Stimulated activated CD4-positive, alpha-beta T cell treated with anti-CD3 and anti-CD28 coated beads, Interleukin-15, amount 100 ng/mL, for 48 hours (primary cell): Measurements from ENCODE around the gene PSMD2.

Experiments used
- DNase-seq, 2 donors: peaks; one replicate each; pipeline ENCODE4 v3.0.0-alpha.2; 2020; ENCODE audit warnings: low read depth in 2 of 2

PSMD2 gene

GRCh38 chr3:184316792-184317191 is 17.8 kb downstream of the PSMD2 start:
- DNase-seq, result no peak

GRCh38 chr3:184317201-184317600 is 18.2 kb downstream of the PSMD2 start:
- no peak for DNase-seq

GRCh38 chr3:184320104-184320445 is 21.0 kb downstream of the PSMD2 start:
- DNase-seq, result peak in 1 of 2 donors; percentile 36

DNA sequence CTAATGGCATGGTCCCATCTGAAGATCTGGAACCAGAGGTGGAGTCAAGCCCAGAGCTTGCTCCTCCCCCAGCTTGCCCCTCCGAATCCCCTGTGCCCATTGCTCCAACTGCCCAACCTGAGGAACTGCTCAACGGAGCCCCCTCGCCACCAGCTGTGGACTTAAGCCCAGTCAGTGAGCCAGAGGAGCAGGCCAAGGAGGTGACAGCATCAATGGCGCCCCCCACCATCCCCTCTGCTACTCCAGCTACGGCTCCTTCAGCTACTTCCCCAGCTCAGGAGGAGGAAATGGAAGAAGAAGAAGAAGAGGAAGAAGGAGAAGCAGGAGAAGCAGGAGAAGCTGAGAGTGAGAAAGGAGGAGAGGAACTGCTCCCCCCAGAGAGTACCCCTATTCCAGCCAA is 22.6 kb downstream of the PSMD2 start:
- no peak for DNase-seq

- DNase-seq, result no peak
Observed at GRCh38 chr3:184322731-184323487, 23.9 kb downstream of the PSMD2 start.

- no peak for DNase-seq
Observed at GRCh38 chr3:184323696-184324095, 24.7 kb downstream of the PSMD2 start.

DNA sequence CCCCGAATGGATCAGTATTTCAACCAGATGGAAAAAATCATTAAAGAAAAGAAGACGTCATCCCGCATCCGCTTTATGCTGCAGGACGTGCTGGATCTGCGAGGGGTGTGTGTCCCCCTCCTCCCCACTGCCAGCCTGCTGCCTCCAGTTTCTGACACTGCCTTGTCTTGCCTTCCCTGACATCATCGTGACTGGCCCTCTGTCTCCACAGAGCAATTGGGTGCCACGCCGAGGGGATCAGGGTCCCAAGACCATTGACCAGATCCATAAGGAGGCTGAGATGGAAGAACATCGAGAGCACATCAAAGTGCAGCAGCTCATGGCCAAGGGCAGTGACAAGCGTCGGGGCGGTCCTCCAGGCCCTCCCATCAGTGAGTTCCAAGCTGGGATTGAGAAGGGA is 26.2 kb downstream of the PSMD2 start:
- DNase-seq, result no peak

- DNase-seq, result peak; percentile 38 to 47
Observed at GRCh38 chr3:184325715-184326369, 26.8 kb downstream of the PSMD2 start.

GRCh38 chr3:184327171-184327570 is 28.1 kb downstream of the PSMD2 start:
- DNase-seq, result no peak

- no peak for DNase-seq
Observed at GRCh38 chr3:184328516-184328915, 29.5 kb downstream of the PSMD2 start.

GRCh38 chr3:184332370-184333090 is 33.5 kb downstream of the PSMD2 start:
- DNase-seq, result no peak

GRCh38 chr3:184333190-184333589 is 34.1 kb downstream of the PSMD2 start:
- DNase-seq, result no peak

- DNase-seq, result no peak
Observed at GRCh38 chr3:184333700-184334099, 34.7 kb downstream of the PSMD2 start.

- DNase-seq, result peak in 1 of 2 donors; percentile 46
Observed at GRCh38 chr3:184334470-184335158, 35.6 kb downstream of the PSMD2 start.

DNA sequence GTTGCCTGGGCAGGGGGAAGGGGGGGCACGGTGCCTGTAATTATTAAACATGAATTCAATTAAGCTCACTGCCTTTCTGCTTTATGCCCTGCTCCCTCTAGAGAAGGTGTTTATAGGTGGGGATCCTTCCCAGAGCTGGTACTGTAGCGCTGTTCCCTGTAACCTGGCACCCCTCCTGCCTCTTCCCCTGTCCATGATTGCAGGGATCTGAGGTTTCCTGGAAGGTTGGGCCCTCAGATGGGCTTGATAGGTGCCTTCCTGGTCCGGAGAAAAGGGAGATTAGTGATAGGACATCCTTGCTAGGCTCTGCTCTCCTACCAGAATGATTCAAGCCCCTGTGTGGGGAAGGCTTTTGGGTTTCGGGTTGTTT is 36.2 kb downstream of the PSMD2 start:
- no peak for DNase-seq

GRCh38 chr3:184335661-184336546 is 36.9 kb downstream of the PSMD2 start:
- DNase-seq, result peak; percentile 70 to 82

- no peak for DNase-seq
Observed at GRCh38 chr3:184336547-184337398, 37.7 kb downstream of the PSMD2 start.

DNA sequence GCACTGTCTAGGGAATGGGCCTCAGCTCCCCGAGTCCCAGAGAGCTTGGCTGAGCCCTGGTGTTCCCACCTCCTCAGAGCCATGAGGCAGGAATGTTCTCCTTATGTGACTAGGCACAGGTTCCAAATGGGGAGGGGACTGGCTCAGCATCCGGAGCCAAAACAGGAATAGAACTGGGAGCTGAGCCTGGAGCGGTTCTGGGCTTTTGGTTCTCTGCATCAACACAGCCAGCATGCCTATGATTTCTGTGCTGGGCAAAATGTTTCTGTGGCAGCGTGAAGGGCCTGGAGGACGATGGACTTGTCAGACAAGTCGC is 38.3 kb downstream of the PSMD2 start, which contains the start of gene FAM131A:
Gene FAM131A (plus strand): TSS at position 202 of the 316 bp plus-strand sequence. CDS start 31 bp downstream, at position 233.
- DNase-seq, result no peak

DNA sequence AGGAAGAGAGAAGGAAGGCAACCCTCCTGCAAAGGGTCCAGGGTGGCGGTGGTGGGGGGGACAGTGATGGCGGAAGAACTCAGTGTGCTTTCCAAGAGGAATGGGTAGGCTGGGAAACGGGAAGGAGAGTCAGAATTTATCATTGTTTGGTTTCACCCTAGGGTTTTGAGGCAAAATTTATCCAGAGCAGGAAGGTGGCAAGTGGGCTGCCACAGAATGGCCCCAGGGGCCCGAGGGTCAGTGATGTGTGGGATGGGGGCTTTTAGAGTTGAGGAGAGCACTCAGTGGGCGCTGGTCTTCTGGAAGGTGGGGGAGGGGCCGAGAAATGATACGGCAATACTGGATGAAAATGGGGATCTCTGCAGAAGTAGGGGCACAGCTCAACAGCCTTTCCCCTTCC is 38.9 kb downstream of the PSMD2 start:
- DNase-seq, result no peak

DNA sequence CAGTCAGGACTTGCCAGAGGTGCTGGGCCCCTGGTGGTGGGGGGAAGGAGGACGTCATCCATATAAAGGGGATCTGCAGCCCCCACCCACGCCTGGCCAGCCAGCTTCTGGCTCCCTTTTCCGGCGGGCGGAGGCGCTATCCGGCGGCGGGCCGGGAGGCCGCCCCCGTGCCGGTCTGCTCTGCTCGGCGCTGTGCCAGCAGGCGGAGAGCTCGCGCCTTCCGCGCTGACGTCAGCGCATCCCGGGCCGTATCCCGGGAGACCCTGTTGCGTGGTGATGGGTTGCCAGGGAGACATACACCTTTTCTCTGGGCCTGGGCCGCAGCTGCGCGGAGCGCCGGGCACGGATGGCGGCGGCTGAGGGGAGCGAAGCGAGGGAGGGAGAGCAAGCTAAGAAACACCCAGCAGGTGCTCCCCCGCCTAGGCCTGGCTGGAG is 39.5 kb downstream of the PSMD2 start:
- DNase-seq, result no peak
